GM19372 (cell line): Measurements from ENCODE around the gene SCN5A.

Experiments used
- ATAC-seq: cut with Tn5 transposase; IDR thresholded peaks from one replicate; pipeline ENCODE4 v1.9.1; 2021; ENCODE audit warnings: mild to moderate bottlenecking, low read depth, moderate library complexity; ENCODE audit not compliant: unreplicated experiment

Gene SCN5A

DNA sequence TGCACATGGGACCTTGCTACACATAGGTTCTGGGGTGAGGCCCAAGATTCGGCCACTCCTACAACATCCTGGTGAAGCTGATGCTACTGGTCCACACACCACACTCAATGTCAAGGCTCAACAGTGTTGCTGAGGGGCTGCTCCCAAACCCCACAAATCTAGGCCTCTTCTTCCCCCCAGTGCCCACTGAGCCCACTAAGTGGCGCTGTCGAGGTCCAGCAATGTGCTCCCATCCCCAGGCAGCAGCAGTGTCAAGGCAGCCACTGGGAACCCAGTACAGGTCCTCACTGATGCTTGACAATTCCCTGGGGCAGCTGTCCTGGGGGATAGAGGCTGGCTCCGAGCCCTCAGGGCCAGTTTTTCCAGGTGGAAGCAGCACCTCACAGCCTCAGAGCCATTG, 21.5 kb downstream of the SCN5A start:
- ATAC-seq, result no peak

DNA sequence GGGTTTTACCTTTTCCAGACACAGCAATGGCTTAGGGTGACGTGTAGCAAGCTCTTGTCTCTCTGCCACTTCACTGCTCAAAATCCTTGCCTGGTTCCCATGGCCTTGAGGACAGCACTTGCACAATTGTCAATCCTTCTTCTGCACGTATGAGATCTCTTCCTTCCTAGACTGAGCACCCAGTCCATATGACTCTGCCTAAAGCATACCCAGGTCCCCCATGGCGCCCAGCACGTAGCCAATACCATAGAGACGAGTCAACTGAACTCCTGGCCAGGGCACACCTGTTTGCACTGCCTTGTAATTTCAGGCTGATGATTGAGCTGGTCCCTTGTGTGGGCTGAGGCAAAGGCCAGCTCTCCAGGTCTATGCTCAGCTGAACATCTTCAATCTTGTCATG, 23.3 kb downstream of the SCN5A start:
- no peak for ATAC-seq

- no peak for ATAC-seq
Measured at GRCh38 chr3:38623539-38623938, 25.9 kb downstream of the SCN5A start.

DNA sequence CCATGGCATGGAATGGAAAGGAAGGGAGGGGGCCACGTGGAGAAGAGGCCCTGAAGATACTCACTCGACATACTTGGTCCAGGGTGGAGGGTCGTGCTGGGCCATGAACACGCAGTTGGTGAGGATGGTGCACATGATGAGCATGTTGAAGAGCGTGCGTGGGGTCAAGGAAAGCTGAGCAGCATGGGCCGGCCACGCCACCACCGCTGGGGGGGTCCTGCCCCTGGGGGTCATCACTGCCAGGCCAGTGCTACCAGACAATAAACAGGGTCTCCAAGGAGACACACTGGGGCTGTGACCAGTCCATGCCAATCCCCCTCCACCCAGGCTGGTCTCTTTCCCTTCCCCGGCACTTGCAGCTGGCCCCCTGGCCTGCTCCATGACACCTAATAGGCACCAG, 27.2 kb downstream of the SCN5A start:
- no peak for ATAC-seq

- no peak for ATAC-seq
Measured at GRCh38 chr3:38620236-38620635, 29.3 kb downstream of the SCN5A start.

- ATAC-seq, result no peak
Measured at GRCh38 chr3:38618343-38618742, 31.1 kb downstream of the SCN5A start.

- no peak for ATAC-seq
Measured at GRCh38 chr3:38617586-38617985, 31.9 kb downstream of the SCN5A start.

- no peak for ATAC-seq
Measured at GRCh38 chr3:38617137-38617536, 32.4 kb downstream of the SCN5A start.

DNA sequence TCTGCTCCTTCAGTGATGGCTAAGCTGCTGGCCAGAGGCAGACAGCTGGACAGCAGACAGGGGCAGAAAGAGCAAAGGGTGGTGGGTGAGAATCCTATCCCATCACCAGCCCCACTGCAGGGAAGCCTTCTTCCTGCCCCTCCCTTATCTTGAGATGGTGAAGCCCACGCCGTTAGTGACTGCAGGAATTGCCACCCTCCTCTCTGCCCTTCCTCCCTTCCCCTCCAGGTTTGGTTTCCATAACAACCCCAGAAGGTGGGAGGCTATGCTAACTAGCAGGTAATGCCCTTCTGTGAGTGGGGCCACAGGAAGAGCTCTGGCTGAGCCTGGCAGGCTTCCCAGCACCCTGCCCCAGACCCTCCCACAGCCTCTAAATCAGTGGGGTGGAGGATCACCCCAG, 32.8 kb downstream of the SCN5A start:
- no peak for ATAC-seq

DNA sequence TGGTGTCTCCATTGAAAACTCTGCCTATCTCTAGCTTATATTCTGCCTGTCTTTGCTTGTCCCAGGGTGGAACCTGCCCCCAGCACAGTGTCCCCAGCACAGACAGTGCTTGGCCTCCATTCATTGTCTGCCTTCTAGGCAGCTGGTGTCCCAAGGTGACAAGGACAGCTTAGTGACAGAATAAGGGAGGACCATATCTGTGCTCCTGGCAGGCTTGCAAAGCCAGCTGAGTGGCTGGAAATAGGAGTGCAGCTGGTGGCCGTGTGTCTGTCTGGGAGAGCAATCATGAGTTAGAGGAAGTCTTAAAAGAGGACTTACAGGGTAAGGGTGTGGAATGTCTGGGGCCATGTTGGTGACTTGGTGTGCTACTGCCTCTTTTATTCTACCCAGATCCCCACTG, 33.4 kb downstream of the SCN5A start:
- ATAC-seq, result no peak

- ATAC-seq, result no peak
Measured at GRCh38 chr3:38614651-38615352, 34.7 kb downstream of the SCN5A start.

- ATAC-seq, result no peak
Measured at GRCh38 chr3:38614091-38614490, 35.4 kb downstream of the SCN5A start.

- ATAC-seq, result no peak
Measured at GRCh38 chr3:38613426-38613825, 36.1 kb downstream of the SCN5A start.

GRCh38 chr3:38611866-38612265, 37.6 kb downstream of the SCN5A start:
- ATAC-seq, result no peak

GRCh38 chr3:38610934-38611333, 38.6 kb downstream of the SCN5A start:
- ATAC-seq, result no peak

- ATAC-seq, result no peak
Measured at GRCh38 chr3:38610436-38610835, 39.1 kb downstream of the SCN5A start.

DNA sequence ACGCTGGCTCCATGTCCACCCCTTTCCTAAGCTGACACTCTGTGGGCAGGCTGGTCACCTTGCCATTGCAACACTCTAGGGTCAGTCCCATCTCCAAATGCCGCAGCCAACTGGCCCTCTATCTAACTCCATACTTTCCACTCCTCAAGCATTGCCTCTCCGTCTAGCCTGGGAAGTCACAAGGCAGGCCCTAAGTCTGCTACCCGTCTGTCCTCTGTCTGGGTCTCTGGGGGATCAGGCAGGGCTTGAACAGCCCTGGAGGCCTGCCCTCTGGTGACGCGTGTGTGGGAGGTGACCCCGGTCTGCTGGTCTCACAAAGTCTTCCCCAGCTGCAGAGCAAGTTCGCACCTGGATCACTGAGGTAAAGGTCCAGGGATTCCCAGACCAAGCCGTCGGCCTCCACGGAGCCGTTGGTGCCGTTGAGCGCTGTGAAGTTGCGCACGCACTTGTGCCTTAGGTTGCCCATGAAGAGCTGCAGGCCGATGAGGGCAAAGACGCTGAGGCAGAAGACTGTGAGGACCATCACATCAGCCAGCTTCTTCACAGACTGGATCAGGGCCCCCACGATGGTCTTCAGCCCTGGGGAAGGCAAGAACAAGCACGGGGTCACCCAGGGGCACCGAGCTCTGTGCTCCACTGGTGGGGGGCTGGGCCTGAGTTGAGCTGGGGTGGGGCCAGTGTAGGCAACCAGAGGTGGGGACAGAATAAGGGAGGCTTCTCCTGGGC, 39.9 kb downstream of the SCN5A start:
- no peak for ATAC-seq

GRCh38 chr3:38608961-38609360, 40.5 kb downstream of the SCN5A start:
- no peak for ATAC-seq

DNA sequence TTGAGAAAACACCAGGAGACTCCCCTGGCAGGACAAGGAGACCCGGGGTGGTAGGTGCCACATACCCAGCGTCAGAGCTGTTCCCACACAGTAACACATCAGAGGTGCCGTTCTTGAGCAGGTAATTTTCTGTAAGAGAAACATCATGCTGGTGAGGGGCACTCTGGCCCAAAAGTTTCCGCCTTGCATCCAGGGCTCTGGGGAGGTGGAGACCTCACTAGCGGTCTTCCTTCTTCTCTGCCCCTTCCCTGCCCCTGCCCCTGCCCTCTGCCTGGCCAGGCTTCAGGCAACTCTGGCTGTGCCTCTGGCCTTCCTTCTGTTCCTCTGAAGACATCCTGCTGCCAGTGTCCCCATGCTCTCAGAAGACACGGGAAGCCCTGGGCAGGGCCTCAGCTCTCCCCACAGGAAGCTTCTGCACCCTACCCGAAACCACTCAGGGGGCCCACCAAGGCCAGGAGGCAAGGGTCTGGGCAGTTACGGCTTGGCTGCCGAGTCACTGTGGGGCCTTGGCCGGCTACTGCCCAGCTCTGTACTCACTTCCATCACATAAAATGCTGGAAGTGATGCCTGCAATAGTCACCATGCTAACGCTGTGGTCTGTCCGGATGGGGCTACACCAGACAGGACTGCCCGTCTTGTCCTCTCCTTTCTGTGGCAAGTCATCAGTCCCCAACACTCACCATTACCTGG, 41.3 kb downstream of the SCN5A start:
- ATAC-seq, result no peak

- ATAC-seq, result no peak
Measured at GRCh38 chr3:38606561-38606960, 42.9 kb downstream of the SCN5A start.

DNA sequence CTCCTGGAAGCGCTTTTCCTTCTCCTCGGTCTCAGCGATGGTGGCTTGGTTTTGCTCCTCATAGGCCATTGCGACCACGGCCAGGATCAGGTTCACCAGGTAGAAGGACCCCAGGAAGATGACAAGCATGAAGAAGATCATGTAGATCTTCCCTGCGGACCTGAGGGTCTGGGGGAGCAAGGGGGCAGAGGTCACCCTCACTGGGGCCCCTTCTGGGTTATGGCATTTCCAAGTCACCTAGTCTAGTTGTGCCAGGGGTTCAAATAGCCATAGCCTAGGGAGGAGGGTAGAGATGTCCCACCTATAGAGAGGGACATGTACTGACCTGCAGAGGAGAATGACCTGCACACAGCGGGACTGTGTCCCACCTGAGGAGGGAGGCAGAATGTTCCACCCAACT, 43.5 kb downstream of the SCN5A start:
- no peak for ATAC-seq

DNA sequence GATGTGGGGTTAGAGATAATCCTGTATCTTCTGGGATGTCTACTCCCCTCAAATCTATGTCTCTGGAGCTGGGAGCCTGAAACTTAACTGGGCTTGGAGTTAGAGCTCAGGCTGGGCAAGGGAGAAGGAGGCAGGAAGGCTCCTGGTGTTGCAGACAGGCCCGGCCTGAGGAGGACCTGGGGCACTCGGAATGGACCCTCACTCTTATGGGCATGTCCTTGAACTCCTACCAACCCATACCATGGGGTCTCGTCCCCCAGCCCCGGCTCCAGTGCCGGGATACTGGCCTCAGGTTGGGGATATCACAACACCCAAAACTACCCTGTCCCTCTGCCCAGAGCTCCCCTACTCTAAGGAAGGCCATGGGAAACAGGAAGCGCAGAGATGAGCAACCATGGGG, 45.2 kb downstream of the SCN5A start:
- ATAC-seq, result no peak
